H1 (cell line): ENCODE measurements around the gene ENDOG. TPM values are rescaled to one million over a fixed set of nuclear protein-coding genes. Genes with fewer than 3 reads are reported as not detected.

Experiments
- CTCF ChIA-PET: fragments of 300-600 bp; sonication (Branson Sonifier 250); formaldehyde crosslinking; loops from one replicate; lab custom pipeline; 2021; ENCODE audit not compliant: partially characterized antibody; lab: Charles Lee
- POLR2A ChIA-PET: fragments of 300-600 bp; sonication (Branson Sonifier 250); formaldehyde crosslinking; loops from one replicate; lab custom pipeline; 2021; ENCODE audit warnings: inconsistent platforms; ENCODE audit not compliant: partially characterized antibody; lab: Charles Lee
- DNase-seq, 2 experiments: peaks; one replicate each; pipeline versions ENCODE4 v3.0.0 to v3.0.0-alpha.2; 2010 to 2022; ENCODE audit warnings: low spot score in 2 of 2, low read depth in 1 of 2, mixed read lengths in 1 of 2
- FAIRE-seq: peaks from 2 replicates; lab custom pipeline; 2011; peaks lifted over from hg19 to GRCh38; lab: Jason Lieb, UNC
- H2AFZ ChIP-seq: 2 replicates; pipeline ENCODE4 v1.8.1; 2012; ENCODE audit warnings: low read length, inconsistent platforms
- H2AK5ac ChIP-seq: 2 replicates; pipeline ENCODE4 v1.6.1; 2013; ENCODE audit warnings: low read depth, low read length
- H2BK120ac ChIP-seq: replicated peaks from 2 replicates; pipeline ENCODE3; 2013; ENCODE audit warnings: low read depth, low read length, inconsistent platforms
- H2BK12ac ChIP-seq: 2 replicates; pipeline ENCODE4 v1.6.1; 2013; ENCODE audit warnings: low read depth, low read length
- H2BK15ac ChIP-seq: 2 replicates; pipeline ENCODE4 v1.6.1; 2013; ENCODE audit warnings: low read length
- H2BK20ac ChIP-seq: 2 replicates; pipeline ENCODE4 v1.6.1; 2013; ENCODE audit warnings: low read length
- H2BK5ac ChIP-seq: 2 replicates; pipeline ENCODE4 v1.6.1; 2013; ENCODE audit warnings: low read depth, low read length
- H3K14ac ChIP-seq: 2 replicates; pipeline ENCODE4 v1.6.1; 2013; ENCODE audit warnings: inconsistent platforms; ENCODE audit not compliant: insufficient read length
- H3K18ac ChIP-seq: 2 replicates; pipeline ENCODE4 v1.6.1; 2013; ENCODE audit warnings: low read length; ENCODE audit errors: extremely low read depth
- H3K23ac ChIP-seq: 2 replicates; pipeline ENCODE4 v1.6.1; 2013; ENCODE audit warnings: inconsistent platforms; ENCODE audit not compliant: insufficient read length
- H3K23me2 ChIP-seq: 2 replicates; pipeline ENCODE4 v1.6.1; 2013; ENCODE audit warnings: low read depth, low read length
- H3K27ac ChIP-seq: 2 replicates; pipeline ENCODE4 v1.6.1; 2011; ENCODE audit warnings: low read depth, low read length, inconsistent platforms
- H3K27me3 ChIP-seq, 4 experiments: replicated peaks in 1 of 4; 1 replicate in 1 of 4; 2 replicates in 3 of 4; pipeline versions ENCODE4 v1.6.1 to v1.8.1; 2011 to 2013; ENCODE audit warnings: low read length in 3 of 4, mild to moderate bottlenecking in 3 of 4, inconsistent platforms in 2 of 4, mixed read lengths in 2 of 4, moderate library complexity in 1 of 4; ENCODE audit not compliant: control insufficient read depth in 3 of 4, insufficient read depth in 3 of 4; ENCODE audit errors: extremely low read depth in 1 of 4
- H3K36me3 ChIP-seq, 4 experiments: 2 replicates each; pipeline versions ENCODE4 v1.6.1 to v1.8.1; 2011 to 2013; ENCODE audit warnings: mild to moderate bottlenecking in 4 of 4, low read length in 3 of 4, moderate library complexity in 2 of 4, control low read depth in 1 of 4, inconsistent platforms in 1 of 4; ENCODE audit not compliant: insufficient read depth in 4 of 4, control insufficient read depth in 2 of 4
- H3K4ac ChIP-seq: replicated peaks from 2 replicates; pipeline ENCODE3; 2013; ENCODE audit warnings: low read length, low read depth, mixed read lengths, inconsistent platforms; ENCODE audit not compliant: insufficient read length
- H3K4me1 ChIP-seq, 4 experiments: replicated peaks in 1 of 4; 1 replicate in 1 of 4; 2 replicates in 3 of 4; pipeline versions ENCODE4 v1.6.1 to v1.8.1; 2011 to 2013; ENCODE audit warnings: low read length in 3 of 4, inconsistent platforms in 2 of 4, mixed read lengths in 1 of 4; ENCODE audit not compliant: insufficient read depth in 4 of 4, control insufficient read depth in 3 of 4
- H3K4me2 ChIP-seq, 2 experiments: 2 replicates each; pipeline versions ENCODE4 v1.6.1 to v1.8.1; 2011 to 2013; ENCODE audit warnings: low read depth in 2 of 2, low read length in 2 of 2, control low read depth in 1 of 2, inconsistent platforms in 1 of 2, mild to moderate bottlenecking in 1 of 2; ENCODE audit not compliant: insufficient read depth in 1 of 2
- H3K4me3 ChIP-seq, 4 experiments: fragments of 200-600, 300-600 bp in 1 of 4; sonication (generic), shearing (Covaris generic), sonication (Bioruptor Twin) in 1 of 4; 2 replicates each; pipeline versions ENCODE4 v1.5.1 to v1.8.1; 2011 to 2016; ENCODE audit warnings: low read length in 4 of 4, low read depth in 3 of 4, control low read depth in 2 of 4, inconsistent platforms in 2 of 4, mild to moderate bottlenecking in 2 of 4, mixed read lengths in 1 of 4, moderate library complexity in 1 of 4; ENCODE audit not compliant: insufficient read depth in 2 of 4; ENCODE audit errors: extremely low read depth in 1 of 4
- H3K56ac ChIP-seq: replicated peaks from 2 replicates; pipeline ENCODE3; 2013; ENCODE audit warnings: low read depth, mild to moderate bottlenecking, mixed read lengths, low read length, inconsistent platforms; ENCODE audit not compliant: insufficient read length
- H3K79me1 ChIP-seq: 2 replicates; pipeline ENCODE4 v1.6.1; 2013; ENCODE audit warnings: low read depth, low read length, control low read depth
- H3K79me2 ChIP-seq, 2 experiments: 2 replicates each; pipeline versions ENCODE4 v1.6.1 to v1.8.1; 2012 to 2013; ENCODE audit warnings: low read length in 2 of 2, mild to moderate bottlenecking in 2 of 2, inconsistent platforms in 1 of 2; ENCODE audit not compliant: insufficient read depth in 2 of 2, control insufficient read depth in 1 of 2
- H3K9ac ChIP-seq, 4 experiments: replicated peaks in 1 of 4; 1 replicate in 1 of 4; 2 replicates in 3 of 4; pipeline versions ENCODE4 v1.6.1 to v1.8.1; 2011 to 2013; ENCODE audit warnings: low read depth in 3 of 4, low read length in 3 of 4, control low read depth in 2 of 4, mild to moderate bottlenecking in 2 of 4, moderate library complexity in 2 of 4, inconsistent platforms in 1 of 4; ENCODE audit errors: extremely low read depth in 1 of 4
- H3K9me3 ChIP-seq, 2 experiments: 2 replicates each; pipeline versions ENCODE4 v1.6.1 to v1.8.1; 2012 to 2013; ENCODE audit warnings: mild to moderate bottlenecking in 2 of 2, moderate library complexity in 2 of 2, control low read depth in 1 of 2, inconsistent platforms in 1 of 2, low read depth in 1 of 2, low read length in 1 of 2, mixed read lengths in 1 of 2; ENCODE audit not compliant: insufficient read depth in 2 of 2
- H4K20me1 ChIP-seq, 2 experiments: replicated peaks in 1 of 2; 2 replicates each; pipeline versions ENCODE3 to v1.8.1; 2011 to 2013; ENCODE audit warnings: inconsistent platforms in 2 of 2, low read length in 2 of 2, mild to moderate bottlenecking in 1 of 2; ENCODE audit not compliant: insufficient read depth in 2 of 2, control insufficient read depth in 1 of 2
- H4K5ac ChIP-seq: 2 replicates; pipeline ENCODE4 v1.6.1; 2013; ENCODE audit warnings: low read length, low read depth, mixed read lengths, inconsistent platforms; ENCODE audit not compliant: insufficient read length
- H4K8ac ChIP-seq: 2 replicates; pipeline ENCODE4 v1.8.0; 2013; ENCODE audit warnings: mild to moderate bottlenecking, moderate library complexity, low read length, inconsistent platforms; ENCODE audit not compliant: insufficient read depth; ENCODE audit errors: extremely low read depth
- H4K91ac ChIP-seq: replicated peaks from 2 replicates; pipeline ENCODE3; 2013; ENCODE audit warnings: low read length, mixed read lengths, inconsistent platforms; ENCODE audit not compliant: insufficient read length
- CREB1 ChIP-seq: IDR thresholded peaks from 2 replicates; pipeline ENCODE4 v1.6.1; 2012; ENCODE audit warnings: inconsistent platforms
- CTBP2 ChIP-seq: IDR thresholded peaks from 2 replicates; pipeline ENCODE4 v1.7.0; 2011; ENCODE audit warnings: borderline replicate concordance, mild to moderate bottlenecking, moderate library complexity, mixed read lengths, low read length; ENCODE audit not compliant: insufficient read depth, insufficient read length
- FOSL1 ChIP-seq: IDR thresholded peaks from 2 replicates; pipeline ENCODE4 v1.6.1; 2011; ENCODE audit warnings: mild to moderate bottlenecking, low read depth, low read length, moderate library complexity; ENCODE audit not compliant: insufficient read depth
- GABPA ChIP-seq: IDR thresholded peaks from 2 replicates; pipeline ENCODE4 v1.6.1; 2011; ENCODE audit warnings: mild to moderate bottlenecking, low read length, moderate library complexity, borderline replicate concordance; ENCODE audit not compliant: insufficient read depth
- GTF2F1 ChIP-seq: IDR thresholded peaks from 2 replicates; pipeline ENCODE4 v1.6.1; 2012; ENCODE audit warnings: low read depth, low read length, improper control_type of control experiment, borderline replicate concordance
- HDAC2 ChIP-seq, 2 experiments: fragments of 300-600 bp in 1 of 2; sonication (generic) in 1 of 2; IDR thresholded peaks; 2 replicates each; pipeline ENCODE4 v1.6.1; 2011 to 2012; ENCODE audit warnings: low read depth in 2 of 2, low read length in 2 of 2, mild to moderate bottlenecking in 2 of 2, moderate library complexity in 2 of 2, borderline replicate concordance in 1 of 2, inconsistent platforms in 1 of 2
- RNF2 ChIP-seq: fragments of 200-900, 300-1000 bp; sonication (generic); IDR thresholded peaks from 2 replicates; pipeline ENCODE4 v1.7.1; 2016; ENCODE audit warnings: borderline replicate concordance, low read depth, mild to moderate bottlenecking, antibody characterized with exemption, low read length; ENCODE audit not compliant: poor library complexity, severe bottlenecking; ENCODE audit errors: missing control alignments
- RXRA ChIP-seq: IDR thresholded peaks from 2 replicates; pipeline ENCODE4 v1.6.1; 2011; ENCODE audit warnings: low read depth, mild to moderate bottlenecking, low read length, moderate library complexity; ENCODE audit not compliant: insufficient read depth
- TAF1 ChIP-seq: IDR thresholded peaks from 2 replicates; pipeline ENCODE4 v1.6.1; 2011; ENCODE audit warnings: mild to moderate bottlenecking, low read depth, low read length
- YY1 ChIP-seq: IDR thresholded peaks from 2 replicates; pipeline ENCODE4 v1.6.1; 2011; ENCODE audit warnings: low read depth, mild to moderate bottlenecking, low read length
- WGBS, 2 experiments: shearing (Covaris generic) in 1 of 2; methylation state at CpG; one replicate each; pipeline versions ENCODE4 v1.1.6 to v1.1.7; 2013 to 2015; ENCODE audit warnings: low lambda C conversion rate in 2 of 2, mixed read lengths in 2 of 2, inconsistent platforms in 1 of 2, low coverage in 1 of 2, missing lambda C conversion rate in 1 of 2; ENCODE audit not compliant: insufficient replicate concordance in 2 of 2, insufficient coverage in 1 of 2, insufficient read length in 1 of 2; ENCODE audit errors: extremely low coverage in 1 of 2, missing lambda C conversion rate in 1 of 2; 5-methylcytosine and 5-hydroxymethylcytosine counted together
- polyA plus RNA-seq, 7 experiments: library from polyadenylated mRNA; depleted of rRNA in 3 of 7; stranded (reverse) in 5 of 7; unstranded in 2 of 7; fragments of >200 nt in 5 of 7; fragments of 200-250 nt in 2 of 7; gene quantifications; 1 replicate in 5 of 7; 2 replicates in 1 of 7; 4 replicates in 1 of 7; pipeline versions ENCODE4 v1.2.1 to v1.2.3, GENCODE V29; 2011 to 2013; ENCODE audit warnings: missing spikeins in 2 of 7, mixed read lengths in 2 of 7
- total RNA-seq: library from RNA; stranded (reverse); fragmentation: NEBNext Ultra II Directional; extraction: Animal tissue kit (Norgen Biotek cat#: 25700); gene quantifications from 2 replicates; pipeline ENCODE4 v1.2.1, GENCODE V29; 2021

The ENDOG gene
- total and polyA plus RNA-seq, 2 of the 8 experiments (the other 6 are each of a cell fraction or from before 2014, with no cell fraction given): 17.5 to 23.4 TPM

- Histone ChIP-seq H3K56ac (no peak overlapping the region), H2AK5ac (no peak overlapping the region), H4K20me1 (peaks cover 0 to 10% of the 10 kb centered on the region in 2 experiments), H3K14ac (no peak overlapping the region), H3K4me1 (no peaks in the 10 kb centered on the region), H3K9ac (no peak overlapping the region), H3K27me3 (no peaks in the 10 kb centered on the region), H3K18ac (no peak overlapping the region), H4K8ac (peak overlapping the region; percentile 11; the same call in 1 of the 2 replicates), H2BK5ac (no peak overlapping the region), H4K91ac (no peak overlapping the region), H4K5ac (no peak overlapping the region), H3K79me2 (peaks cover 0 to 5% of the 10 kb centered on the region in 2 experiments; a peak in 1 of 4 replicates), H2BK15ac (no peak overlapping the region), H2BK20ac (no peak overlapping the region), H3K9me3 (peaks cover 8 to 12% of the 10 kb centered on the region in 2 experiments; a peak in 3 of 4 replicates), H3K4me2 (no peak overlapping the region), H3K79me1 (0 out of 2 replicates have a peak, but pooled peaks cover 2% of the 10 kb centered on the region), H3K23ac (no peak overlapping the region), H3K4me3 (no peak overlapping the region), H2BK12ac (no peak overlapping the region), H2BK120ac (no peak overlapping the region), H3K36me3 (peaks cover 0 to 3% (median 2%) of the 10 kb centered on the region in 4 experiments; a peak in 1 of 8 replicates), H3K23me2 (no peaks in the 10 kb centered on the region), H2AFZ (no peak overlapping the region), H3K4ac (no peak overlapping the region), H3K27ac (no peak overlapping the region)
- ChIA-PET CTCF (interaction anchor here (0.7 to 1.4 kb wide), 3 partner anchors 13 to 79 kb away, joined by 3 to 5 read pairs (median 3); no protein-coding TSS in a partner anchor), POLR2A (no interaction called here)
- no peak for FAIRE-seq
- no peak for DNase-seq
- WGBS, 2 experiments: 90% methylated on average over 3 of the region's 3 CpGs; no CpG with 5 or more reads in 1 of the 2 experiments
- no peak for TF ChIP-seq CREB1
- no peak for TF ChIP-seq HDAC2 (IDR thresholded peaks at IDR 0.05; ENCODE audit: borderline replicate concordance in 1 of 2, low read depth in 2 of 2, low read length in 2 of 2)
- TF ChIP-seq RXRA: no peak
- TF ChIP-seq RNF2: no peak
- no peak for TF ChIP-seq FOSL1
- TF ChIP-seq CTBP2: no peak
- no peak for TF ChIP-seq GABPA
- no peak for TF ChIP-seq GTF2F1
- no peak for TF ChIP-seq TAF1
- TF ChIP-seq YY1: no peak
Measured at GRCh38 chr9:128846680-128847030, 28.4 kb downstream of the ENDOG start.
